ENCODE results near the gene IFT20. TPM values are rescaled to one million over a fixed set of nuclear protein-coding genes. Genes with fewer than 3 reads are reported as not detected.

Gene IFT20
- total RNA-seq, 3 donors from 2014 or later = 18.1 to 22.1 (median 19.4) TPM

DNA sequence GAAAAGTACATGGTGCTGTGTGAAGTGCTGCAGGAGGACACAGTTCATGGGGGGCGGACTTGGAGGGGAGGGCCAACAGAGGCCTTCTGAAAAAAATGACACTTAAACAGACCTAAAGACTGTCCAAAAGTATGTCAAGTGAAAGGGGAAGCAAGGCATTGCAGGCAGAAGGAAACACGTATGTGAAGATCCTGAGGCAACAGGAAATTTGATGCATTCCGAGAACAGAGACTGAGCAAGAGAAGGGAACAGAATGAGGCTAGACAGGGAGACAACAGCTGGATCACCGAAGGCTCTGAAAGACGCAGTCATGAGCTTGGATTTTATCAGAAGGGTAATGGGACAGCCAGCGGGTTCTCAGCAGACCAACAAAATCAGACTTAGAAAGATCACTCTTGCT lies 1.1 kb downstream of the IFT20 start:
- peaks cover 42% of the 10 kb centered on the region for H3K4me1 Mint-ChIP-seq (ENCODE audit: low read depth)
- ATAC-seq (no peak), DNase-seq (no peak)
- peaks cover 9% of the 10 kb centered on the region for H3K36me3 Mint-ChIP-seq (ENCODE audit: insufficient read depth)
- peak overlapping the region; percentile 96 for H3K4me3 Mint-ChIP-seq
- no peaks in the 10 kb centered on the region for H3K9me3 Mint-ChIP-seq
- H3K27me3 Mint-ChIP-seq (ENCODE audit: low read depth) = no peaks in the 10 kb centered on the region

DNA sequence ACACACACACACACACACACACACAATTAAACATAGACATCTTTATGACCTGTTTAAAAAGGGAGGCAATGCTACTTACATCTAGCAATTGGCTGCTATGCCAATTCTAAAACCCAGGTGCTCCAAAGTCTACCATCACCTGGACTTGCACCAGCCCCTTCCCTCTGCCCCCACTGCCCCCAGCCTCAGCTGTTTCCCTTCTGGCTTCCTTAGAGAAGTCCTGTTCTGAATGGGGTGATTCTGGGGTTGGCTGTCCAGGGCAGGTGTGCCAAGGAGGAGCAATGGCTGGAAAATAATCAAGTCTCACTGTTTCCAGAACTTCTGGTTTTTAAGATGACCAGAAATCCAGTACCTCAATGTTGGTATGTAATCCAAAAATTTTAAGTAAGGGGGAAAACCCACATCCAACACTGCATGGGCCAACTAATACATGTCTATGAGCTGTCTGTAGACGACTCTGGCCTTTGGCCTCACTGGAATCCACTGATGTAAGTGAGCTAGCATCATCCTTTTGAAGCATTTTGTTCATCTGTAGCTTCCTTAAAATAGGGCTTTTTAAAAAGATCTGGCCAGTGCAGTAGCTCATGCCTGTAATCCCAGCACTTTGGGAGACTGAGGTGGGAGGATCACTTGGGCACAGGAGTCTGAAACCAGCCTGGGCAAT lies 2.1 kb downstream of the IFT20 start:
- ATAC-seq (no peak), DNase-seq (no peak)
- Mint-ChIP-seq H3K27me3 (ENCODE audit: low read depth) (no peaks in the 10 kb centered on the region), H3K4me3 (peak overlapping the region; percentile 96), H3K36me3 (ENCODE audit: insufficient read depth) (peaks cover 15% of the 10 kb centered on the region), H3K4me1 (ENCODE audit: low read depth) (peaks cover 39% of the 10 kb centered on the region), H3K9me3 (no peaks in the 10 kb centered on the region)

DNA sequence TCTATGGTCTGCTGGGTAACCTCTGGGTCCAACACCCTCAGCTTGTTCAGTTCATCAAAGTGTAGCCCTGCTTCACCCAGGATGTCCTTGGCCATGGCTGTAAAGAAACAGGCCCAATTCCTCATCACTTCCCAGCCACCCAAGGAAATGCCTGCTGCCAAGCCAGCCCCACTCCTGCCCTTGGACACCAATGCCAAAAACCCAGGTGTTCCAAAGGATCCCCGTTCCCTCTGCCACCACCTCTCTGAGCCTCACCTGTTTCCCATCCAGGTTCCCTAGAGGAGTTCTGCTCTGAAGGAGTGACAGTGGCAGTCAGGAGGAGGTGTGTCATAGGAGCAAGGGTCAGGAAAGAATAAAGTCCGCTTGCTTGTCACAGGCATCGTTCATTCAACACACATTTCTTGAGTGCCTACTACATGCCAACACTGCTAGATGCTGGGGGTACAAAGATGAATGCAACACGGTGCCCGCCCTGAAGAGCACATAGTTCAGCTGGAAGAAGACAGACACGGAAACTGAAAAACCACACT lies 3.3 kb downstream of the IFT20 start:
- Mint-ChIP-seq H3K9me3 (no peaks in the 10 kb centered on the region), H3K4me3 (no peak overlapping the region), H3K4me1 (ENCODE audit: low read depth) (peaks cover 38% of the 10 kb centered on the region), H3K27me3 (ENCODE audit: low read depth) (no peaks in the 10 kb centered on the region), H3K36me3 (ENCODE audit: insufficient read depth) (peaks cover 19% of the 10 kb centered on the region)
- no peak for DNase-seq
- no peak for ATAC-seq

DNA sequence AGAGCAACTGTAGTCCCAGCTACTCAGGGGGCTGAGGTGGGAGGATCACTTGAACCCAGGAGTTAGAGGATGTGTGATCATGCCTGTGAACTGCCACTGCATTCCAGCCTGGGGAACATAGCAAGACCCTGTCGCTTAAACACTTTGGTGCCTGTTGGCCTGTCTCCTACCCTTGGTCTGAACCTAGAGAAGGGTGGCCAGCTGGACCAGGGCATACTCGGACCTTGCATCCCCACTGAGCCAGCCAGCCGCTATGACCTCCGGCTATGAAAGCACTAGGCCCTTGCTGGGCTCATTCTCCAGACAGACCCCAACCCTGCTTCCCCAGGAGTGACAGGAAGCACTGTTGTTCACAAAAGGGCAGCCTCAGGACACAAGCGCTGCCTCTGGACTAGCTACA lies 4.6 kb downstream of the IFT20 start:
- ATAC-seq (no peak), DNase-seq (no peak)
- Mint-ChIP-seq H3K4me3 (no peak overlapping the region), H3K9me3 (no peaks in the 10 kb centered on the region), H3K4me1 (ENCODE audit: low read depth) (peaks cover 31% of the 10 kb centered on the region), H3K27me3 (ENCODE audit: low read depth) (no peaks in the 10 kb centered on the region), H3K36me3 (ENCODE audit: insufficient read depth) (peaks cover 23% of the 10 kb centered on the region)

DNA sequence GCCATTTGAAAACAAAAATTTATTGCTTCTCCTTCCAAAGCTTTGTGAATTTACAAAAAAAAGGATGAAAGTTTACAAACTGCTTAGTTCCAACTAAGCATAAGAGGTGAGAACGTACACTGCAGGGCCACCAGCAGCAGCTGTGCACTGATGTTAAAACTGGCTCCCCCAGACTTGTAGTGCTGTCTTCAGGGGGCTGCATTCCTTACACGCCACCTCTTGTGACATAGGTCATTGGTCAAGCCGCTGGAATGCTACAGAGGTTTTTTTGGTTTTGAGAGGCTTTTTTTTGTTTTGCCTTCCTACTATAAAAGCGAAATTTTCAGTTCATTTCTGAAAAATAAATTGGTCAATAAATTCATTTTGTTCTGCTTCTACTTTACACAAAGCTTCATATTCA lies 6.9 kb downstream of the IFT20 start:
- no peaks in the 10 kb centered on the region for H3K27me3 Mint-ChIP-seq (ENCODE audit: low read depth)
- DNase-seq = no peak
- peaks cover 18% of the 10 kb centered on the region for H3K4me1 Mint-ChIP-seq (ENCODE audit: low read depth)
- no peaks in the 10 kb centered on the region for H3K9me3 Mint-ChIP-seq
- H3K4me3 Mint-ChIP-seq = no peak overlapping the region
- ATAC-seq = no peak
- H3K36me3 Mint-ChIP-seq (ENCODE audit: insufficient read depth) = peaks cover 23% of the 10 kb centered on the region

DNA sequence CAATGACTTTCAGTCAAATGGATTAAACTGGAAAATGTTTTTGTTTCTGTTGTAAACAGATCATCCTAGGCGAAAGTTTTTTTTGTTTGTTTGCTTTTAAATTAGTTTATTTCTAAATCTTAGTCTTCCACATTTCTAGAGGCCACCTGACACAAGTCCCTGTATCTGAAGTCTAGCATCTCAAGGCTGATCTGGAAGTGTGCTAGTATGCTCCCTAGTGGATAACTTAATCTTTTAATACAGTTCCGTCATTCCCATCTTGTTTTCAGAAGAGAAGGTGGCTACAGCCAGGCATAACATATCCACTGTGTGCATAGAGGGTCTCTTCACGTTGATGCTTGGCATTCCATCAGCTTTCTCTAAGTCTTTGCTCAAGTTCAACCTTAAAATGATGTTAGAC lies 7.6 kb downstream of the IFT20 start:
- Mint-ChIP-seq H3K4me3 (no peak overlapping the region), H3K36me3 (ENCODE audit: insufficient read depth) (peaks cover 23% of the 10 kb centered on the region), H3K9me3 (no peaks in the 10 kb centered on the region), H3K4me1 (ENCODE audit: low read depth) (peaks cover 18% of the 10 kb centered on the region), H3K27me3 (ENCODE audit: low read depth) (no peaks in the 10 kb centered on the region)
- ATAC-seq (no peak), DNase-seq (no peak)

DNA sequence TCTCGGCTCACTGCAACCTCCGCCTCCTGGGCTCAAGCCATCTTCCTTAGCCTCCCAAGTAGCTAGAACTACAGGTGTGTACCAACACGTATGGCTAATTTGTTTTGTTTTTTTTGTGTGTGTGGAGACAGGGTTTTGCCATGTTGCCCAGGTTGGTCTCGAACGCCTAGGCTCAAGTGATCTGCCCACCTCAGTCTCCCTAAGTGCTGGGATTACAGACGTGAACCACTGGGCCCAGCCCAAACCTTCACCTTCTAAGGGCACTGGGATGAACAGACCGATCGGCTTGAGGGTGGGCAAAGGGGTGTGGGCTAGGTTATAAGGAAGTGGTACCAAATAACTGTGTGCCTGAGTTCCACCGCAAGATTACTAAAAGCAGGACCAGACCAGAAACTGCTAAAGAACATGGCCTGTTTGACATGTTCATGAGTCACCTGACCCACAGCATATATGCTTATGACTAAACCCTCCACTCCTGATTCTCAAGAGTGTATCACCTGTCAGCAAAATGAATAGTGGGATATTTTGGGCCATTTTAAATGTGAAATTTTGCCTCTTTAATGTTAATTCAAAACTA lies 8.2 kb downstream of the IFT20 start:
- ATAC-seq (peak; percentile 94 to 98), DNase-seq (no peak)
- peak overlapping the region; percentile 7 for H3K4me3 Mint-ChIP-seq
- H3K4me1 Mint-ChIP-seq (ENCODE audit: low read depth) = peaks cover 14% of the 10 kb centered on the region
- H3K27me3 Mint-ChIP-seq (ENCODE audit: low read depth) = no peaks in the 10 kb centered on the region
- peaks cover 22% of the 10 kb centered on the region for H3K36me3 Mint-ChIP-seq (ENCODE audit: insufficient read depth)
- no peaks in the 10 kb centered on the region for H3K9me3 Mint-ChIP-seq

DNA sequence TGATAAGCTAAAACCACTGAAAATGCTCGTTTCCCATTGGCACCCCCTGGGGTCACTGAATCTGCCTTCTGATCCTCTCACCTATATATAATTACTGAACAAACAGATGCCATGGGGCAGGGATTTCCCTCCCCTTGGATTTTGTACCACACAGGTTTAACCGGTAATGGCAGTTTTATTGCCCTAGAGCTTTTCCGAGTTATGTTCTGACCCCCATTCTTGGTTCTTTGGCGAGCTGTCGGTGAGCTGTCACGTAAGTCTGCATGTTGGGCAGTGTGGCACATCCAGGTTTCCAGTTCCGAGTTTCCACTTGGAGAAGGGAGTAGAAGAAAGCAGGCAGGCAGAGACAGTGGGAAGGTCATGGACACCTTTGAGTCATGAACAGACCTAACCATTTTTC lies 9.2 kb downstream of the IFT20 start:
- ATAC-seq (no peak), DNase-seq (no peak)
- Mint-ChIP-seq H3K4me3 (no peak overlapping the region), H3K4me1 (ENCODE audit: low read depth) (peaks cover 12% of the 10 kb centered on the region), H3K27me3 (ENCODE audit: low read depth) (no peaks in the 10 kb centered on the region), H3K36me3 (ENCODE audit: insufficient read depth) (peaks cover 16% of the 10 kb centered on the region), H3K9me3 (no peaks in the 10 kb centered on the region)

DNA sequence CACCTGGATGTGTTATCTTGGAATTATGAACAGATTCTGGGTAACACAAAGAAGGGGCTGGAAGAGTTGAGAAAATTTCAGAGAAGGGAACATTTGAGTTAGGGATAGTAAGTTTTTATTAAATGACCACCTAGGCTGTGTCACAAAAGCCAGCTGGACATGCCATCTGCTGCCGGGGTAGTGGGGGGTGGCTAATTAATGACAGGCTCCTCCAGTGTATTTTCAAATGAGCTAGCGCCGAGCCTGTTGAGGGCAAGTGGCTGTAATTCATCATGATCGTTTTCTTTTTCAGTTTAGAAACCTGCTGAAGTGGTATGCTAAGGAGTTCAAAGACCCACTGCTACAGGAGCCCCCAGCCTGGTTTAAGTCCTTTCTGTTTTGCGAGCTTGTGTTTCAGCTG lies 10.1 kb downstream of the IFT20 start:
- H3K4me1 Mint-ChIP-seq (ENCODE audit: low read depth) = peaks cover 15% of the 10 kb centered on the region
- peaks cover 15% of the 10 kb centered on the region for H3K36me3 Mint-ChIP-seq (ENCODE audit: insufficient read depth)
- DNase-seq = no peak
- no peaks in the 10 kb centered on the region for H3K27me3 Mint-ChIP-seq (ENCODE audit: low read depth)
- ATAC-seq = no peak
- no peak overlapping the region for H3K4me3 Mint-ChIP-seq
- H3K9me3 Mint-ChIP-seq = no peaks in the 10 kb centered on the region

DNA sequence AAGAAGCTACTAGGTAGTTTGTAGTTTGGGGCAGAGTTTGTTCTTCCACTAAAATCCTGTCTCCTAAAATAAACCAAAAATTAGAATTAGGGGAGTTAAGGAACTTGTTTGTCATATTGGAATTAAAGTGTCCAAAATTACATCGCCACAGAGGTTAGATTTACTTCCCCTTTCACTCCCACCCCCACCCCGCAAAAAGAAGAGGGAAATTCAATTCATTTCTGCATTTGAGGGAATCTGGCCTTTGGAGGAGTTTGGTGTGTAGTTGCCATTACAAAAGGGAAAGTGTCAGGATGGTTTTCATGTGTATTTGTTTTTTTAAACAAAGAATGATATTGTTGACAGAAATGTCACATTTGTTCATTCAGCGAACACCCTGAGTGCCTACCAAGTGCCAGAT lies 10.5 kb downstream of the IFT20 start:
- H3K4me1 Mint-ChIP-seq (ENCODE audit: low read depth) = peaks cover 19% of the 10 kb centered on the region
- H3K36me3 Mint-ChIP-seq (ENCODE audit: insufficient read depth) = peaks cover 15% of the 10 kb centered on the region
- H3K9me3 Mint-ChIP-seq = no peaks in the 10 kb centered on the region
- no peak overlapping the region for H3K4me3 Mint-ChIP-seq
- H3K27me3 Mint-ChIP-seq (ENCODE audit: low read depth) = no peaks in the 10 kb centered on the region
- no peak for DNase-seq
- ATAC-seq = no peak

DNA sequence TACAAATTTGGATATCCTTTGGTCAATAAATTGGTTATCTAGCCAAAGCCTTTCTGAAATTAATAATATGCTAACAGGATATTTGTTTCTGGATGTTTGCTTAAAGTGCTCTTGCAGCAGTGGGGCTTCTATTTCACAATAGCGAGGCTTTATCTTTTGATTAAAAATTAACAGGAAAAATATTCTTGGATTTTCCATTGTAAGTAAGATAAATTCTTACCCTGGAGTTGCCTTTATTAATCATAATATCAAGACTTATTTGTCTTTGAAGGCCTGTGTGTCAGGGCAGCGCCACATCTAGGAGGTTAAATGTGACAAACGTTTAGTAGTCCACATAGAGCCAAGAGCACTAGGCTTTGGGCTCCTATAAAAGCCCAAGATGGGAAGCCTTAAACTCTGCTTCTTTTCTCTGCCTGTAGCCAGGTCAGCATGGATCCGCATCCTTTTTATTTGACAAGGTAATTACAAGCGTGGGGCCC lies 11.0 kb downstream of the IFT20 start:
- no peak for DNase-seq
- Mint-ChIP-seq H3K27me3 (ENCODE audit: low read depth) (no peaks in the 10 kb centered on the region), H3K36me3 (ENCODE audit: insufficient read depth) (peaks cover 15% of the 10 kb centered on the region), H3K4me3 (no peak overlapping the region), H3K4me1 (ENCODE audit: low read depth) (peaks cover 23% of the 10 kb centered on the region), H3K9me3 (no peaks in the 10 kb centered on the region)
- no peak for ATAC-seq

DNA sequence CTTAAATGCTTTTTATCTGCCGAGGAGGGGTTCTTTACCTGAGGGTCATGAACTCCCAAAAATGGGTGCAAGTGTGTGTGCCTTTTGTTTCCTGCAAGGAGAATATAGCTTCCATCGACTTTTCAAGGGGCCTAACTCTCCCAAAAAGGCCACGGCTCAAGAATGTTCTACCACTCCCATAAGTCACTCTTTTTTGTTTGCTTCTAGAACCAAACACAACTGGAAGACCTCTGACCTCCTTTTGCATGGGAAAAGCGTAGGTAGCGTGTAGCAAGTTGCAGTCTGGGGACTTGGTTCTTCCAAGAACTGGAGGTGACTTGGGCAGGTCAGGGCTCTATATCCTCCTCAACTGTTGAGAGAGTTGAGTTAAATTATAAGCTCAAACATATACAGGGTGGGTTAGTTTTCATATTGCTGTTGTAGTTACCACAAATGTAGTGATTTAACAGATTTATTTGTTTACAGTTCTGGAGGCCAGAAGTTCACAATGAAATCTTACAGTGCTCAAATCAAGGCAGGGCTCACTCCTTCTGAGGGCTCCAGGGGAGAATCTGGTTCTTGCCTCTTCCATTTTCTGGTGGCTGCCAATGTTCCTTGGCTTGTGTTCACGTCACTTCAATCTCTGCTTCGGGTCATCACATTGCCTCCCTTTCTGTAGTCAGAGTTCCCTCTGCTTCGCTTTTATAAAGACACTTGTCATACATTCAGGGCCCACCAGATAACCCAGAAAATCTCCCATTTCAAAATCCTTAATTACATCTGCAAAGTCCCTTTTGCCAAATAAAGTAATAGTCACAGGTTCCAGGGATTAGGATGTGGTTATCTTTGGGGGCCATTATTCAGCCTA lies 14.8 kb downstream of the IFT20 start:
- H3K36me3 Mint-ChIP-seq (ENCODE audit: insufficient read depth) = no peaks in the 10 kb centered on the region
- H3K27me3 Mint-ChIP-seq (ENCODE audit: low read depth) = no peaks in the 10 kb centered on the region
- DNase-seq = no peak
- ATAC-seq = no peak
- peaks cover 24% of the 10 kb centered on the region for H3K4me1 Mint-ChIP-seq (ENCODE audit: low read depth)
- H3K9me3 Mint-ChIP-seq = no peaks in the 10 kb centered on the region
- H3K4me3 Mint-ChIP-seq = peak overlapping the region; percentile 88

DNA sequence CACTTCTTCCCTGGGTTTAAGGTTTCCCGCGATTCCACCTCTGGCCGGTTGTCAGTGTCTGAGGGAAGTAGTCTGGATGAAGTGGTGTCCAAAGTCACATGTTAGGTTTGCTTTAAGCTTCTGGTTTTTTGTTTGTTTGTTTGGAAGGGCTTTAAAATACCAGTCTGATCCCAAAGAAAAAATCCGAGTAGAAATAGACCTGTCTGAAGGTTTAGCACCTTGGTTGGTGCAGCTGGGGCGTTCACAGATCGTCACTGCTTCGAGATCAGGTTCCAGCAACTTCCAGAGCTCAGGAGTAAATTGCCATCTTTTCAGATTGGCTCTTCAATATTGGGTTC lies 15.7 kb downstream of the IFT20 start:
- Mint-ChIP-seq H3K27me3 (ENCODE audit: low read depth) (no peaks in the 10 kb centered on the region), H3K4me3 (peak overlapping the region; percentile 88), H3K4me1 (ENCODE audit: low read depth) (peaks cover 24% of the 10 kb centered on the region), H3K9me3 (no peaks in the 10 kb centered on the region), H3K36me3 (ENCODE audit: insufficient read depth) (no peaks in the 10 kb centered on the region)
- DNase-seq (no peak), ATAC-seq (no peak)

DNA sequence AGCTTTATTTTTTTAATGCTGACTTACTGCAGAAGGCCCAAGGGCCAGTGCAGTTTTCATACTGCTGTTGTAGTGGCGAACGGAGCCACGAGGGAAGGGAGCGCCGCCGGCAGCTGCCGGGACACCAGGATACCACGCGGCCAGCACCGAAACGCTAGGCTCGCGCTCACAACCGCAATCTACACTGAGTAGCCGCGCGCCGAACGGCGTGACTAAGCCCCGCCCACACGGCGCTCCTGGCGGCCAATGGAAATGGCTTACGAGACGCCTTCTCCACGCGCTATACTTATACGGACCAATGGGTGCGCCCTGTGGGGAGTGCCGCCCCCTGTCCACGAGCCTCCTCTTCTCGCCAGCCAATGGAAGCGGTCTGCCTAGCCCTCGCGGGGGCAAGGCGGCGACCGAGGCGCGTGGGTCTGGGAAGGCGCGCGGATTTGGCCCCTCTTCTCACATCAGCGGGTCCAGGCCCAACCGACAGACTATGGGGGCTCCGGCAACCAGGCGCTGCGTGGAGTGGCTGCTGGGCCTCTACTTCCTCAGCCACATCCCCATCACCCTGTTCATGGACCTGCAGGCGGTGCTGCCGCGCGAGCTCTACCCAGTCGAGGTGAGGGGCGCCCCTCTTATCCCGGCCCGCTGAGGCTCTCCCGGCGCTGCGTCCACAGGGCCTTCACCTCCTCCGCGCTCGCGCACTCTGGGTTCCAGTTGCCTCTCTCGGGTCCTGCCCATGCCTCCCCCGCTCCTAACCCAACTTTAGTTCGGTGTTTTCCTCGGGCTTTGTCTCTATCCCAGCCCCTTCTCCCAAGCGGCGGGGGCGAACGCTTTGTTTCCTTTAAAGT lies 16.3 kb downstream of the IFT20 start, which contains the start of gene TMEM97:
TMEM97 (plus strand) TSS at position 442 of the 839 bp plus-strand sequence; CDS start at position 482, 40 bp downstream.
- H3K4me1 Mint-ChIP-seq (ENCODE audit: low read depth) = peaks cover 24% of the 10 kb centered on the region
- ATAC-seq = peak; percentile 99
- H3K27me3 Mint-ChIP-seq (ENCODE audit: low read depth) = no peaks in the 10 kb centered on the region
- no peaks in the 10 kb centered on the region for H3K9me3 Mint-ChIP-seq
- peak; percentile 91 for DNase-seq
- H3K36me3 Mint-ChIP-seq (ENCODE audit: insufficient read depth) = no peaks in the 10 kb centered on the region
- H3K4me3 Mint-ChIP-seq = peak within 1 kb of the TSS; percentile 88
